CD4-positive, alpha-beta T cell treated with Interleukin-21 for 1 hour (primary cell): ENCODE data around the gene FIZ1.

Experiments used
- DNase-seq: peaks from one replicate; pipeline ENCODE4 v3.0.0-alpha.2; 2020

The FIZ1 gene, protein sequence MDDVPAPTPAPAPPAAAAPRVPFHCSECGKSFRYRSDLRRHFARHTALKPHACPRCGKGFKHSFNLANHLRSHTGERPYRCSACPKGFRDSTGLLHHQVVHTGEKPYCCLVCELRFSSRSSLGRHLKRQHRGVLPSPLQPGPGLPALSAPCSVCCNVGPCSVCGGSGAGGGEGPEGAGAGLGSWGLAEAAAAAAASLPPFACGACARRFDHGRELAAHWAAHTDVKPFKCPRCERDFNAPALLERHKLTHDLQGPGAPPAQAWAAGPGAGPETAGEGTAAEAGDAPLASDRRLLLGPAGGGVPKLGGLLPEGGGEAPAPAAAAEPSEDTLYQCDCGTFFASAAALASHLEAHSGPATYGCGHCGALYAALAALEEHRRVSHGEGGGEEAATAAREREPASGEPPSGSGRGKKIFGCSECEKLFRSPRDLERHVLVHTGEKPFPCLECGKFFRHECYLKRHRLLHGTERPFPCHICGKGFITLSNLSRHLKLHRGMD

DNA sequence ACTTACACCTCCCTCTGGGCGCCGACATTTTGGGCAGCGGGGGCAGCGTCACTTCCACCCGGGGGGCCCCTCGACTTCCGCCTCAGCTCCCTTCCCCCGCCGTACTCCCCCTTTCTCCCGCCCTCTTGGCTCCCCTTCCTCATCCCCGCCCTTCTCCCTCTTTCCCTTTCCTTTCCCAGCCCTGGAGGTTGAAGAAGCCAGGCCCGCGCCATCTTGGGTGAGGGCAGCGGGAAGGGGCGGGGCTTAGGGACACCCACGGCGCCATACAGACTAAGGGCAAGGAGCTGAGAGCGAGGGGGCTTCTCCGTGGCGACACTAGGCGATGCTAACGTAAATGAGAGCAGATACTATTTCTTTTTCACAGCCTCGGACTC is at the start of gene FIZ1:
TSS of gene FIZ1 (minus strand) at position 50 of the 374 bp plus-strand sequence. CDS start 1,652 bp downstream, outside the sequence.
- peak; percentile 98 for DNase-seq

DNA sequence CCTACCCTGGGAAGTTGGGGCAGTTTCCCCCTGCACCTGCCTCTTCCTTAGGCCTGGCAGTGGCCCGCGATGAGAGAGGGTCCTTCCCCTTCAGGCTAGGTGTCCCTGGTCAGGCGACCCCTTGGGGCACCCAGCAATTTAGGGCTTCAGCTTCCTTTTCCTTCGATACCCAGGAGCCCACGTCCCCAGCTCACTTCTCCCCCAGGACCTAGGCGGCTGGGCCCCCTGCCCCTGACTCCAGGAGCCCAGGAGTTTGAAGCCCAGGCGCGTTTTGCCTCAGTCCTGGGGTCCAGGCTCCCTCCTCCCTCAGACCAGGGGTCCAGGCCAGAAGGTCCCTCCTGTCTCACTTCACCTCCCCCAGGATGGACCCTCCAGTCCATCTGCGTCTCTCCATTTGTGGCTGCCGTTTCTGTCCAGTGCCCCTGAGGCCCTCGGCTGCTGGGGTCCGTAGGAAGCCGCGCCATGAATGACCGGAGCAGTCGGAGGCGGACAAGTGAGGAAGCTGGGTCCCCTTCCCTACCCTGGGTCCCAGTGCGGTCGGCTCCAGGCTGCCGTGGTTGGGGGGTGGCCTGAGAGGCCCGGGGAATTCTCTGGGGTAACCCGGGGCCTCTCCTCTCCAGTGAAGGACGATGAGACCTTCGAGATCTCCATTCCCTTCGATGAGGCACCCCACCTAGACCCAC is 49.4 kb upstream of the FIZ1 start:
- DNase-seq: no peak

DNA sequence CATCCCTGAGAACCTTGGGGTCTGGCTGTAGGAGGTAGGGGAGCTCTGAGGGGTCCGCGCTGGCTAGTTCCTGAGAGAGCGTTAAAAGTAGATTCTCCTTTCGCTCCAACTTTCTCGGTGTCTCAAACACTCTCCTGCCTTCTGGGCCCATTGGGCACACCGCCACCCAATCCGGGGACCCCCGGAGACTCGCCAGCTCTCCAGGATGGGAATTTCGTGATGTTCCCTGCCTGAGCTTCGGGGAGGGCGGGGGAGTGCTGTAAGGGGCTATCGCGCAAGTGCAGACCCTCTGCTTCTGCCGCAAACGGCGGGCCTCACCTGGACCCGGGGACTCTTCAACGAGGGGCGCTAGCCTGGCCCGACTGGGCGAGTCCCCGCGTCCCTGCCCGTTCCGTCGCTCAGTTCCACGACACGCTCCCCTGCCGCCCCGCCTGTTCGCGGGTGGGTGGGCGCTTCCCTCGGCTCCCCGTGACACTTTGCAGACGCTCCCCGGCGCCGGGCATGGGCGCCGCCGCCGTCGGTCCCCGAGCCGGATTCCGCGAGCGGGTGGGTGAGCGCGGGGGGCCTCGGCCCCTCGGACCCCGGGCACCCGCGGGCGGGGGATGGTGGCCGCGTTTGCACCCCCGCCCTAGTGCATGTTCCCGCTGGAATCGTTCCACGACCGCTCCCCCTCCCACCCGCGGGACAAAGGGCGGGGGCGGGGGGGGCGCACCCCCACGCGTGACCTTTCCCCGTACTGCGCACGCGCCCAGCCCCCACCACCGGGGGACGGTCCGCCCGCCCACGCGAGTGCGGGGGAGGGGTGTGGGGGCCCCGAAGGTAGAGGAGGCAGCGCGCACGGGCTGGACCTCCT is 48.6 kb upstream of the FIZ1 start, which contains the start of gene CCDC106:
TSS of gene CCDC106 (plus strand) at position 481 of the 853 bp plus-strand sequence. CDS start 835 bp downstream, outside the sequence.
- DNase-seq: peak; percentile 44

DNA sequence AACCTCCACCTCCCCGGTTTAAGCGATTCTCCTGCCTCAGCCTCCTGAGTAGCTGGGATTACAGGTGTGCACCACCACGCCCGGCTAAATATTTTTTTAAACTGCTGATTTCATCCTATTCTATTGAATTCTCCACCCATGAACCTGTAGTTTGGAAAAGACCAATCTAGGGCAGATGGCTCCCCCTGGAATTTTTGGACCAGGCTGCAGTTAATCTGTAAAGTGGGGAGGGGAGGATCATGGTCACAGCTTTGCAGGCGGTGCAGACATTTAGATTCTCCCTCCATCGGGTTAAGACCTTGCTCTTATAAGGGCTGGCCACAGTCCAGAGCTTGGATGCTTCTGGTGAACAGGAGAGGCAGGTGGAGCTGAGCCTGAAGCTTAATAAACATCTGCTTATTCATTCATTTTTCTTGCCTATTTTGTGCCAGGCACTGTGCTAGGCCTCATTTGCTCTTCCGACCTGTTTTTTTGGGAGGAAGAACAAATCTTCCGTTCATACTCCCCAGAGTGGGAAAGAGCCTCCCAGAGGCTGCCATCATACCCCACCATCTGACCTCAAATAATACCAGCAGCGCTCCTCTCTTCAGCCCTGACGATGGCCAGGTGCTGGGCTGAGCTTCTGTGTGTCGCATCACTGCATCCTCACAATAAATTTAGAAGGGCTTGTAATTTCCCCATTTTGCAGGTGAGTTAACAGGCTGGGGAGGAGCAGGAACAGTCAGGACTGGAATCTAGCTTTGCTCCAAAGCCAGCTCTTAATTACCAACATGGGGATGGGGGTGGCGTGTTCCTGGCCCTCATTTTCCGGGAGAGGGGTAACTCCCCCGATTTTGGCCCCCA is 47.8 kb upstream of the FIZ1 start:
- DNase-seq: no peak

DNA sequence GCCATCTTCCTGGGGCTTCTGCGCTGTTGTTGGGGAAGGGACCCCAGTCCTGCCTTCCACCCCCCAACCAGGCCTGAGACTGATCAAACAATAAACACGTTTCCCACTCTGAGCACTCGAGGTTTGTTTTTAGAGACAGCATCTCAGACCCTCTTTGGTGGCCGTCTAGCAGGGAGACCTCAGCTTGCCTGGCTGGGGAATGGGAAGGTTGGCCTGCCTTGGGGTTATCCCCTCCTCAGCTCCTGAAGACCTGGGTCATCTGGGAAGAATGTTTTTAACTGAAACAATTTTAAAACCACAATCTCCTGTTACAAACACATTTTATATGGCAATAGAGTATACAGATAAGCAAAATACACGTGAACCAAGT is 46.2 kb upstream of the FIZ1 start:
- DNase-seq: no peak

DNA sequence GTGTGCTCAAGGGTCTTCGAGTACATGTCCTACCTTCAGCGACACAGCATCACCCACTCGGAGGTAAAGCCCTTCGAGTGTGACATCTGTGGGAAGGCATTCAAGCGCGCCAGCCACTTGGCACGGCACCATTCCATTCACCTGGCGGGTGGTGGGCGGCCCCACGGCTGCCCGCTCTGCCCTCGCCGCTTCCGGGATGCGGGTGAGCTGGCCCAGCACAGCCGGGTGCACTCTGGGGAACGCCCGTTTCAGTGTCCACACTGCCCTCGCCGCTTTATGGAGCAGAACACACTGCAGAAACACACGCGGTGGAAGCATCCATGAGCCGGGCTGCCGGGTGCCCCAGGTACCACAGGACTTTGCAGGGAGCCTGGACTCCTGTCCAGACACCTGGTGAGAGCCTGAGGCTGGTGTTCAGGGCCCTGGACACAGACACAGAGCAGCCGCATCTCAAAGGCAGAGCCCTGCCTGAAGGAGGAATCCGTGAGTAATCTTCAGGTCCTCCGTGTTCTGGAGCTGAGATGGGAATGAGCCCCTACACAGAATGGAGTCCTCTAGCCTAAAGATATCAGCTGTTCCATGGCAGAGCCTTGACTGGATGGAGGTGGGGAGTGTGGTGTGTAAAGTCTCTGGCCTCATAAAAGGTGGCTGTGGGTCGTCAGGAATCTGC is 45.7 kb upstream of the FIZ1 start:
- DNase-seq: no peak

DNA sequence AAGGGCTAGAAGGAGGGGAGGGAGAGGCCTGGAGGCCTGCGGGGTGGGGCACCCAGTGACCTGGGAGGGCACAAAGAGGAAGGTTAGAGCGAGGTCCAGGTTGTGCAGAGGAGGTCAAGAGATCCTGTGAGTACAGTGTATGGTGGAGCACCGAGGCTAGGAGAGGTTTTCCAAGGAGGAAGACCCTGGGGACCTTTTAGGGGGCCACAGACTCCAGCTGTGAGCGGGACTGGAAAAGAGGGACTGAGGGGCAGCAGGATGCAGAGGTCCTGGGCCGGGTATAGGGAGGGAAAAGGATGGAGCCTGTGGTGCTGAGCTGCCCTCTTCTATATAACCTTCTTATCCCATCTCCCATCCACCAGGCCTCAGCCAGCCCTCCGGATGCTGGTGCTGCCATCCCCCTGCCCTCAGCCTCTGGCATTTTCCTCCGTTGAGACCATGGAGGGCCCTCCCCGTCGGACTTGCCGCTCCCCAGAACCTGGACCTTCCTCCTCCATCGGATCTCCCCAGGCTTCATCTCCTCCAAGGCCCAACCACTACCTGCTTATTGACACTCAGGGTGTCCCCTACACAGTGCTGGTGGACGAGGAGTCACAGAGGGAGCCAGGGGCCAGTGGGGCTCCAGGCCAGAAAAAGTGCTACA is 45.0 kb upstream of the FIZ1 start:
- no peak for DNase-seq

DNA sequence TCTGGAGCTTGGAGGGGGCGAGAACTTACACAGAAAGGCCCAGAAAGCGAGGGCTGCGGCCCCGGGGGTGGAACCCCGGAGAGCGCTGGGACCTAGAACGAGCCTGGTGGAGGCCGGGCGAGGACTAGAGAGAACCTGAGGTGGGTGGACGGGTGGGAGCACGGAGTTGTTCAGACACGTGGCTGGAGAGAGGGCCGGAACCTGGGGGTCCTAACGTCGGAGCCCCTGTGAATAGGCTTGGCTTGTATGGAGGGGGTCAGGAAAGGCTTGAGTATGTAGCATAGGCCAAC is 44.5 kb upstream of the FIZ1 start:
- no peak for DNase-seq

DNA sequence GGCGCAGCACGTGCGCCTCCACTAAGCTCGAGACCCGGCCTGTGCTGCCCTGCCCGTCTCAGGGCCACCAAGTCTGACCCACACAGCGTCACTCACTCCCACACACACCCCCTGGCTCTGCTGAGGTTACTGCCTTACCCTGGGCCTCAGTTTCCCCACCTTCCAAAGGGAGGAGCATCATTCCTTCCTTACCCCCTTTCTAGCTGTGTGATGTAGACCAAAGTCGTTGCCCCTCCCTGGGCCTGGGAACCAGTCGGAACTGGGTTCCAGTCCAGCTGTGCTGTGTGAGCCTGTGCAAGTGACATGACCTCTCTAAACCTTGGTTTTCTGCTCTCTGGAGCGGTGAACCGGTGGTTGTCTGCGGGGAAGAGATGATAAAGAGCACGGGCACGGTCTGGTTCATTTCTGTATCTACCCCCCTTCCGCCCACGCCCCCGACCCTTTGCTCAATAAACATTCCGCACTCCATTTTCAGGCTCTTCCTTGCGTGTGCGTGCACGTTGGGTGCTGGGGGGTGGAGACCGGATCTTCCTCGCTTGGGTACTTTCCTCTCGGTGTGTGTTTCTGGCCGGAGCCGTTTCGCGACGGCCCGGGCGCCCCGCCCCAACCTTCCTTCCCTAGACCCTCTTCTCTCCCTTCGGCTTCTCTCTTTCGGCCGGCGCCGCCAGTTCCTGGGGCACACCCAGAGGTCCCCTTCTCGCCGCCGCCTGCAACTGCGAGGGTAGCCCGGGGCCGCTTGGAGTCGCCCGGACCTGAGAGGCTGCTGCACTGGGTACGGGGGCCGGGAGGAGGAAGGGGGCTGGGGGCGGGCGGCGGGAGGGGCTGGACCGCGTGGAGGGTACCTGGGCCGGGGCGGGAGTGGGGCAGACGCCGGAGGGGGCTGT is 43.9 kb upstream of the FIZ1 start, which contains the start of gene ZNF581:
TSS of gene ZNF581 (plus strand) at position 647 of the 884 bp plus-strand sequence. CDS start 923 bp downstream, outside the sequence.
- peak; percentile 81 for DNase-seq

DNA sequence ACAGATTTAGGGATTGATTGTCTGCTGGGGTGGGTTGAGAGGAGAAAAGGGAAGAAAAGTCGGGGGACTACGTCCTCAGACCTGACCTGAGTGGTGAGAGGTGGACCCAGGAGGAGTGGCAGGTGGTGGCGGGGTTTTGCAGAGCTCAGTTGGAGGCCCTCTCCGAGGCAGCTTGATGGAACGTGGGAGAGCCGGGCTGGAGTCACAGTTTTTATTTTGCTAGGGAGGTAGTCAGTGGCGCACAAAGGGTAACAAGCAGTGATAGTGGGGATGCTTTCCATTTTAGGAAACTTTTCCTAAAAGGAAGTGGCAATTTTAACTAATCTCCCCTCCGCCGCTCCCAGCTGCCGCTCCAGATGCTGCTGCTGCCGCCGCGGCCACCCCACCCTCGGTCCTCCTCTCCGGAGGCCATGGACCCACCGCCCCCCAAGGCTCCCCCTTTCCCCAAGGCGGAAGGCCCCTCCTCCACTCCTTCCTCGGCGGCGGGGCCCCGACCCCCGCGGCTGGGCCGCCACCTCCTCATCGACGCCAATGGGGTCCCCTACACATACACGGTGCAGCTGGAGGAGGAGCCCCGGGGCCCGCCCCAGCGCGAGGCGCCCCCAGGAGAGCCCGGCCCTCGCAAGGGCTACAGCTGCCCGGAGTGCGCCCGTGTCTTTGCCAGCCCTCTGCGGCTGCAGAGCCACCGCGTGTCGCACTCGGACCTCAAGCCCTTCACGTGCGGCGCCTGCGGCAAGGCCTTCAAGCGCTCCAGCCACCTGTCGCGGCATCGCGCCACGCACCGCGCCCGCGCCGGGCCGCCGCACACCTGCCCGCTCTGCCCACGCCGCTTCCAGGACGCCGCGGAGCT is 43.1 kb upstream of the FIZ1 start:
- DNase-seq: peak; percentile 22

DNA sequence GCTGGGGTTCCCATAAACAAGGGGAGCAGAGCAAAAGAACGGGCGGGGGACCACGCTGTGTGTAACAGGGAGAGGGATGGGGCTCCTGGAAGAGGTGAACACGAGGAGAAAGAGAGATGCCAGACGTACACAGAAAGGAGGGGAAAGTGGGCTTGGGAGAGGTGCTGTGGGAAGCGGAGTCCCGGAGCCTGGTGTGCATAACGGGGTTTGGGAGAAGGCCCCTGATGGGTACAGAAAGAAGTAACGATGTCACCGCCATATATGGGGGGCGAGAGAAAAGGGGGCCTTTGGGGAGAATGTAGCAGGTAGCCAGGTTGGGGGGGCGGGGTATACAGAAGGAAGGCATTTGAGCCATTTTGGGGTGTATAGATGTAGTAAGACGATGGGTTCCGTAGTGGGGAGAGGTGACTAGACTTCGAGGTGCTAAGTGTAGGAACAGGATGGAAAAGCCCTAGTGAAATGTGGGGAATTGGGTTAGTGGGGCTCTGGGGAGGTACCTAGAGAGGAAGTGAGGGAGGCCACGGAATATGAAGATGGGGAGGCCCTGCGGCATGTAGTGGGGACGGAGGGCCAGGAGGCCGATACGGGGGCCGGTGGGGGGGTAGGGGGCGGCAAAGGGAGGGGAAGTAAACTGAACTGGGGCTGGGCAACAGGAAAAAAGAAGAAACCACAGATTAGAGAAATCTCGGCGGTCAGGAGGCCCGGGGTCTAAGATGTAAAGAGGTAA is 42.3 kb upstream of the FIZ1 start:
- peak; percentile 46 for DNase-seq

DNA sequence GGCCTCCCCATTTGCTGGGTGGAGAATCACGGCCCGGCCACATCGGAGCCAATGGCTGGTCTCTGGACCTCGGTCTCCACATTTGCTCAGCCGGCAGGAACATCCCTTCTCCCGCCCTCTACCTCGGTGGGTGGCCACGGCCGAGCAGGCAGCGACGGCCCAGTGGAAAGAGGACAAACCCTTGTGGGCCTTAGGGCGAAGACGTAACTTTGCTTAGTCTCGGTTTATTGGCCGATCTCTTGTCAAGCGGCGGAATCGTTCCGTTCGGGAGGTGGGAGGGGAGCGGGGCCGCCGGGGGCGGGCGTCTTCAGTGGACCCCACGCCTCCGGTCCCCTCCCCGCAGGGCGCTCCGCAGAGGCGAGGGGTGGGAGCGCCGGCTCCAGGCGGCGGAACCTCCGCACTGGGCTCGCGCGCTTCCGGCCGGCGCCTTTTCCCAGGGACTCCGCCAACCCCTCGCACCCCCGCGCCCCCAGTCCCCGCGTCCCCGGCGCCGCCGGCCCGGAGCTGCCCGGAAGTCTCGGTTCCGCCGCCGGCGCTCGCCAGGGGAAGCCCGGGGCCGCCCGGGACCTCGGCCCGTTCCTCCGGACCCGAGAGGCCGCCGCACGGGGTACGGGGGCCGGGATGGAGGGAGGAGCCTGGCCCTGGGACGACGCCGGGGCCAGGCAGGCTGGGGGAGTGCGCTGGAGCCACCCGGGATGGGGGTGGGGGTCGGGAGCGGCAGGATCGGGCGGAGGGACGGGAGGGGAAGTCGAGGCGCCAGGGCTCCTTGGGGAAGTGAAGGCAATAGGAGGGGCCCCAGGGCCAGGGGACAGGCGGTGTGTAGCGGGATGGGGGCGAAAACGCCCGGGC is 41.5 kb upstream of the FIZ1 start, which contains the start of gene ZNF580:
TSS of gene ZNF580 (plus strand) at position 426 of the 849 bp plus-strand sequence. CDS start 1,507 bp downstream, outside the sequence.
- DNase-seq: peak; percentile 67

DNA sequence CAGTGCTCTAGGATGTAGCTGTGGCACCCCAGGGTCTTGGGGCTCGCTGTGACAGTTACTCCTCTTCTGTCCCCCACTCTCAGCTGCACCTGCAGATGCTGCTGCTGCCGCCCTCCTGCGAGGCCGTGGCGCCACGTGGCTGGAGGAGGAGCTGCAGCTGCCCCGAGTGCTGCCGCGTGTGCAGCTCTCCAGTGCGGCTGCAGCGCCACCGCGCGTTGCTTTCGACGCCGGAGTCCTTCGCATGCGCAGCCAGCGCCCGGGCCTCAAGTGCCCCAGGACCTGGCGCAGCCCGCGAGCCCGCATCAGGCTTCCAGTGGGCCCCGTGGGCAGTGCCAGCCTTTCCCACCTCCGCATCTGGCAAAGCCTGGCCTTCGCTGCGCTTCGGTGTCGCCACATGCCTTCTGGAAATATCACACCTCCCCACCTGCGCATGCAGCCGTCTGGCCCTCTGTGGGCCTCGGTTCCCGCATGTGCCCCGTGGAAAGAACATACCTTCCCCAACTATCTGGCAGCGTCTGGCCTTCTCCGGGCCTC is 40.8 kb upstream of the FIZ1 start:
- peak; percentile 80 for DNase-seq

DNA sequence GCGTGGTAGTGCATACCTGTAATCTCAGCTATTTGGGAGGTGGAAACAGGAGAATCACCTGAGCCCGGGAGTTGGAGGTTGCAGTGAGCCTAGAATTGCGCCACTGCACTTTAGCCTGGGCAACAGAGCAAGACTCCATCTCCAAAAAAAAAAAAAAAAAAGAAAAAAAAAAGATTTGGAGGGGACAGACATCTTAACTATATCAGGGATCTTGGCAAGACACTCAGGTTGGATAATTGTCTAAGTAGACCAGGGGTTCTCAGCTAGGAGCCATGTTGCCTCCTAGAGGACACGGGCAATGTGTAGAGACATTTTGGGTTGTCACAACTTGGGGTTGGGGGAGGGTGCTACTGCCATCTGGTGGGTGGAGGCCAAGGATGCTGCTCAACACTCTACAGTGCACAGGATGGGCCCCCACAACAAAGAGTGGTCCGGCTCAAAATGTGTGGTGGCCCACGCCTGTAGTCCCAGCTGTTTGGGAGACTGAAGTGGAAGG is 39.6 kb upstream of the FIZ1 start:
- peak; percentile 75 for DNase-seq

DNA sequence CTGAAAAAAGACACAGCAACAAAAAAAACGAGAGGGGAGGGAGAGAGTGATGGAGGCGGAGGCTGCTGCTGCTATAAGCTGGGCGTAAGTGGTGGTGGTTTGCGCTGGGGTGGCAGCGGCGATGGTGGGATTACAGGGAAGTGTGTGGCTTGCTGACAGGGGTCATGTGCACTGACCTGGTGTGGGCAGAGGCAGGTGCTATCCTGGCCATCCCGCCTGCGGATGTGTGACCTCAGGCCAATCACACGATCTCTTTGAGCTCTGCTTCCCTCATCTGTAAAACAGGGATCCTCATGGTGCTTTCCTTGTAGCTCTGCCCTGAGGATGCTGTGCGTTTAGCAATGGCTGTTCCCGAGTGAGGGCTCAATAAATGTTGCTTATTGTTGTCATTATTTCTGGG is 38.2 kb upstream of the FIZ1 start:
- DNase-seq: no peak

DNA sequence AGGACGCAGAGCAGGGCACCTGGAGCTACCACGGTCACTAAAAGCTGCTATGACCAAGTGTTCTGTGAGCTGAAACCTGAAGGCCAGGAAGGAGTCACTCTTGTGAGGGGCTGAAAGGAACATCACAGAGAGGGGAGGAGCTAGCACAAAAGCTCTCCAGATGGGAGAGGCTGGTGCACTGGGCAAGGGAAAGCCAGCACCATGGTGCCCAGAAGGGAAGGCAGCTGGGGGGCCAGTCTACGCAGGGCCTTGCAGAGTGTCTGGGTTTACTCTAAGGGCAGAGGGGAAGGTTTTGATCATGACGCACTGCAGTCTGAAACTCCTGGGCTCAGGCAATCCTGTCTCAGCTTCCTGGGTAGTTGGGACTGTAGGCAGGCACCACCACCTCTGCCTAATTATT is 37.4 kb upstream of the FIZ1 start:
- no peak for DNase-seq
